AG09319 (cell line): ENCODE data around the gene SP5.

Experiments
- DNase-seq: peaks from one replicate; pipeline ENCODE4 v3.0.0-alpha.2; 2010; ENCODE audit warnings: low read depth; ENCODE audit errors: extremely low read depth
- CTCF ChIP-seq: IDR thresholded peaks from 2 replicates; pipeline ENCODE4 v1.5.1; 2011; ENCODE audit warnings: low read depth, mild to moderate bottlenecking, inconsistent platforms, low read length, moderate library complexity

Gene SP5

DNA sequence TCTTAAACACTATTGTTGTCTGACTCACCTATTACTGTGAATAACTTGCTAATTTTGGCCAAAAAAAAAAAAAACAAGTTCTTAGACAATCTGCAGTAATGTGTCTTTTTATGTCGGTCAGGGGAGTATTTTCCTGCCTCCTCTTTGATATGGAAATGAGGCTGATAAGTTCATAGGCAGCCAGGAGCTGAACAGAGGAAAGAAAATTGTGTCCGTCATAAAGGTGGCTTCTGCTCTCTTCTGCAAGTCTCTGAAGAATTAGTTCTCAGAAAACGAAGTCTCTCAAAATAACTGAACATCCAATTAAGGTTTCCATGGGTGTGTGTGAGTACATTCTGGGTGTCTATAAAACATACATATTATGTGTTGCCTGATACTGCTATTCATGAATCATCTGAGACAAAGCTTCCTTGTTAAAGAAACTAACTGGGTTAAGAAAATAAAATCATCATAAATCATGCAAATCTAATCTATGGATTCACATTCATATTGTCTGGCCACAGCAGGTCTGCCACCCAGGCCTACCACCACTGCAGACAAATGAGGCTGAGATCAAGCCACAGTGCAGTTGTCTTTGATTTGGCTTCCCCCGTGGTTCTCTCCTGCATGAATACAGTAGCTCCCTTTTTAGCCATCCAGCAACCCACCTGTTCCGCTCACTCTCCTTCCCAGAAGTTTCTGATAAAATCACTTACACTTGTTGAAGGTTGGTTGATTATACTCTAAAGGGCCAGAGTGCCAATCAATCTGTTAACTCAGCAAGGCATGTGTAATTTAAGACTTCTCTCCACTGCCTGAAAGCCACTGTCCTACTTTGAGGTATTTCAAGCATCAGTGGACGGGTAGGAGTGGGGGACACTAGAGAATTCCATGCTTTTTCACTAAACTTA, 19.4 kb upstream of the SP5 start:
- TF ChIP-seq CTCF = no peak
- DNase-seq = no peak

DNA sequence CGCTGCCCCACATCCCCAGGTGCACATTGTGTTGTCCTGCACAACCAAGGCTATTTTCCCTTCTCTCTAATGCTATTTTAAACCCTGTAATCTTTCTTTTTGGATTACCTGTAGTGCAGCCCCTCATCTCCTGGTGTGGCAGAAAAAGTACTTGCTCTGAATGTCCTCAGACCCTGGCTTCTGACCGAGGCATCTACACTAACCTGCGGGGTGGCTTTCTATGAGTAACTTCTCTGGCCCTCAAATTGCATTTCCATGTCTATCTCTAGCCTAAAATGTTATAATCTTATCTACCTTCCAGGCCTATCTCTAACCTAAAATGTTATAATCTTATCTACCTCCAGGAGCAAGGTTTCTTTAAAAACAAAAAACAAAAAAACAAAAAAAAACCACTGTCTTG, 18.2 kb upstream of the SP5 start:
- TF ChIP-seq CTCF = no peak
- DNase-seq = no peak

- no peak for DNase-seq
Observed at GRCh38 chr2:170701011-170701410, 14.1 kb upstream of the SP5 start.

GRCh38 chr2:170703776-170704476, 11.2 kb upstream of the SP5 start:
- no peak for DNase-seq
- TF ChIP-seq CTCF = no peak

More at GRCh38 chr2:170701011-170701410, 14.1 kb upstream of the SP5 start:
- no peak for TF ChIP-seq CTCF

DNA sequence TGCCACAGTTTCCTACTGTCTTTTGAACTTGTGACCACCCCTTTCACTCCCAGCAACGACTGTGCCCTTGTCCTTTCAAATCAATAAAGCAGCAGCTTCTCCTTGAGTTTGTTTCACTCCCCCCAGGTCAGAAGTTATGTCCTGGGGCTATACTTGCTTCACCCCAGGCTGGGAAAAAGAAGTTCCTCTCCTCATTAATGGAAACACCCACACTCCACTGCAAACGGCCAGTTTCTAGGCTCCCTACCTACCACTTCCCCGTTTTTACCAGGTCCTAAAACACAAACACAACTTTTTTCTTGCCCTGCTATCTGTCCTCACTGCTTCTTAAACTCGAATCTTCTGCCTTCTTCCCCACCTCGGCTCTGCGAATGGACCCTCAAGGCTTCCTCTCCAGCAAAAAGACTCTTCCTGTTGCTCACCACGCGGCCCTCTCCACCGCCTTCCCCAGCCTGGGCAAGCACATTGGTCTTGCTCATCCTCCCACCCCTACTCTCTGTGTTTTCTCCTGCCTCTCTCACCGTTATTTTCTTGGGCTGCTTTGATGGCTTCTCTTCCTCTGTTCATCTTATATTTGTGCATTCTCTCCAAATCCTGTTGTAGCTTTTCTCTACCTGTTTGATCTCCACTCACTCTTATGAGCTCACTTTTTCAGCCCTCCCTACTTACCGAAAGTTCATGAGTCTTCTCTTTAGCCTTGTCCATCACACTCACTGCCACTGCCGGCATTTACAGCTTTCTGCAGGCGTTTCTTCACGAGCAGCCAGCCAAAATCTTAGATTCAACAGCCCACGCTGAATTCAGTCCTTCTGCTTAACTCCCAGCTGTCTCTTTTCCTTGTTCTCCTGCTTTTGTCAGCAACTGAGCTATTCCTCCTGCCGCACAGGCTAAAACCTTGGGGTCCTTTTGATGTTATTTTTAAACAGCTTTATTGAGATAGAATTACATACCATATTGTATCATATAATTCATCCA, 7.0 kb upstream of the SP5 start:
- TF ChIP-seq CTCF = no peak
- DNase-seq = no peak

- DNase-seq = no peak
- TF ChIP-seq CTCF = no peak
Observed at GRCh38 chr2:170710609-170710979, 4.5 kb upstream of the SP5 start.
